A549 (cell line): Measurements from ENCODE around the gene ATAD1. TPM values are rescaled to one million over a fixed set of nuclear protein-coding genes. Genes with fewer than 3 reads are reported as not detected.

Source experiments
- ATAC-seq, 2 experiments: fragments of 200-7000 bp in 1 of 2; fragments of >200 bp in 1 of 2; cut with Nextera tagmentation in 1 of 2; cut with Tn5 transposase in 1 of 2; 3 replicates each; pipeline versions ENCODE4 v1.8.0 to v1.9.1; 2018 to 2020; ENCODE audit warnings: mild to moderate bottlenecking in 1 of 2, moderate library complexity in 1 of 2
- CTCF ChIA-PET: fragments of 300-600 bp; sonication (Branson Sonifier 250); formaldehyde crosslinking; extraction: SDS; loops from one replicate; lab custom pipeline; 2021; ENCODE audit warnings: antibody characterized with exemption, inconsistent platforms; lab: Yijun Ruan, JAX
- POLR2A ChIA-PET: fragments of 350-600 bp; formaldehyde crosslinking; extraction: SDS; loops from one replicate; lab custom pipeline; 2021; ENCODE audit warnings: antibody characterized with exemption, inconsistent platforms; lab: Yijun Ruan, JAX
- DNase-seq, 2 experiments: peaks; one replicate each; pipeline versions ENCODE4 v3.0.0 to v3.0.0-alpha.2; 2011 to 2016; ENCODE audit warnings: low read depth in 1 of 2, low spot score in 1 of 2
- FAIRE-seq: peaks from 2 replicates; lab custom pipeline; 2011; peaks lifted over from hg19 to GRCh38; lab: Jason Lieb, UNC
- H3K27ac ChIP-seq, 2 experiments: fragments of >200 bp; sonication (Bioruptor Twin); formaldehyde crosslinking; 3 replicates each; pipeline ENCODE4 v1.5.1; 2016 to 2017
- H3K4me1 ChIP-seq: fragments of >200 bp; sonication (Bioruptor Twin); formaldehyde crosslinking; 3 replicates; pipeline ENCODE4 v1.6.1; 2016
- H3K4me2 ChIP-seq: fragments of >200 bp; sonication (Bioruptor Twin); formaldehyde crosslinking; 3 replicates; pipeline ENCODE4 v1.6.1; 2016
- H3K4me3 ChIP-seq: fragments of >200 bp; sonication (Bioruptor Twin); formaldehyde crosslinking; 3 replicates; pipeline ENCODE4 v1.5.1; 2016
- H3K9me3 ChIP-seq: fragments of >200 bp; sonication (Bioruptor Twin); formaldehyde crosslinking; 3 replicates; pipeline ENCODE4 v1.6.1; 2016
- BHLHE40 ChIP-seq: IDR thresholded peaks from 2 replicates; pipeline ENCODE4 v1.6.1; 2012; ENCODE audit warnings: low read depth, low read length, inconsistent platforms
- CBX2 ChIP-seq: fragments of 200-600 bp; sonication (generic); IDR thresholded peaks from 2 replicates; pipeline ENCODE4 v1.6.1; 2016; ENCODE audit warnings: low read depth, mild to moderate bottlenecking, borderline replicate concordance
- CEBPB ChIP-seq, 2 experiments: fragments of >200 bp in 1 of 2; sonication (Bioruptor Twin) in 1 of 2; formaldehyde crosslinking in 1 of 2; IDR thresholded peaks; 2 replicates each; pipeline ENCODE4 v1.6.1; 2012 to 2016
- CHD4 ChIP-seq: fragments of 200-600 bp; sonication (generic); IDR thresholded peaks from 2 replicates; pipeline ENCODE4 v1.6.1; 2016; ENCODE audit warnings: antibody characterized with exemption, mild to moderate bottlenecking, borderline replicate concordance
- EHF ChIP-seq: fragments of 250-450 bp; sonication (Bioruptor Pico); IDR thresholded peaks from 2 replicates; pipeline ENCODE4 v1.5.0; 2020; ENCODE audit warnings: mild to moderate bottlenecking
- EP300 ChIP-seq, 2 experiments: fragments of >200 bp; sonication (Bioruptor Twin); formaldehyde crosslinking; IDR thresholded peaks; 2 replicates in 1 of 2; 3 replicates in 1 of 2; pipeline ENCODE4 v1.6.1; 2016 to 2017
- FOSB ChIP-seq: fragments of 250-450 bp; sonication (Bioruptor Pico); IDR thresholded peaks from 2 replicates; pipeline ENCODE4 v1.5.0; 2020; ENCODE audit warnings: mild to moderate bottlenecking, moderate library complexity
- FOSL2 ChIP-seq, 2 experiments: fragments of 450-650 bp in 1 of 2; fragments of >200 bp in 1 of 2; sonication (Bioruptor Twin) in 1 of 2; formaldehyde crosslinking; IDR thresholded peaks; 2 replicates each; pipeline versions ENCODE4 v1.5.0 to v1.6.1; 2016 to 2020; ENCODE audit warnings: mild to moderate bottlenecking in 1 of 2, moderate library complexity in 1 of 2
- FOXS1 ChIP-seq: fragments of 250-450 bp; sonication (Bioruptor Pico); IDR thresholded peaks from 2 replicates; pipeline ENCODE4 v1.5.0; 2020; ENCODE audit warnings: mild to moderate bottlenecking, moderate library complexity
- GATA3 ChIP-seq: IDR thresholded peaks from 2 replicates; pipeline ENCODE4 v1.6.1; 2012; ENCODE audit warnings: borderline replicate concordance
- HDAC2 ChIP-seq: fragments of 200-600 bp; sonication (generic); IDR thresholded peaks from 2 replicates; pipeline ENCODE4 v1.6.1; 2016
- HES2 ChIP-seq: fragments of >200 bp; sonication (Bioruptor Twin); formaldehyde crosslinking; IDR thresholded peaks from 2 replicates; pipeline ENCODE4 v1.6.1; 2016
- HEYL ChIP-seq: fragments of 250-450 bp; sonication (Bioruptor Pico); IDR thresholded peaks from 2 replicates; pipeline ENCODE4 v1.8.0; 2021; ENCODE audit warnings: mild to moderate bottlenecking, moderate library complexity
- HOXA7 ChIP-seq: fragments of 250-450 bp; sonication (Bioruptor Pico); IDR thresholded peaks from 2 replicates; pipeline ENCODE4 v1.5.0; 2020; ENCODE audit warnings: mild to moderate bottlenecking, moderate library complexity
- HOXB5 ChIP-seq: fragments of 250-450 bp; sonication (Bioruptor Pico); IDR thresholded peaks from 2 replicates; pipeline ENCODE4 v1.5.0; 2020; ENCODE audit warnings: mild to moderate bottlenecking, moderate library complexity
- JUN ChIP-seq, 2 experiments: fragments of >200 bp; sonication (Bioruptor Twin); formaldehyde crosslinking; IDR thresholded peaks; 2 replicates in 1 of 2; 3 replicates in 1 of 2; pipeline ENCODE4 v1.6.1; 2016 to 2017
- JUNB ChIP-seq: fragments of >200 bp; sonication (Bioruptor Twin); formaldehyde crosslinking; IDR thresholded peaks from 2 replicates; pipeline ENCODE4 v1.6.1; 2016
- KDM1A ChIP-seq: fragments of 200-600 bp; sonication (generic); IDR thresholded peaks from 2 replicates; pipeline ENCODE4 v1.6.1; 2016; ENCODE audit warnings: low read depth, mild to moderate bottlenecking
- MAFK ChIP-seq: fragments of 450-650 bp; IDR thresholded peaks from 2 replicates; pipeline ENCODE4 v1.6.1; 2014; ENCODE audit not compliant: partially characterized antibody
- MAX ChIP-seq: IDR thresholded peaks from 2 replicates; pipeline ENCODE4 v1.6.1; 2012
- NFE2L2 ChIP-seq: fragments of 150-350 bp; conservative IDR thresholded peaks from 2 replicates; pipeline ENCODE4 v1.6.1; 2014; ENCODE audit warnings: low read length
- RAD21 ChIP-seq, 2 experiments: fragments of >200 bp in 1 of 2; sonication (Bioruptor Twin) in 1 of 2; formaldehyde crosslinking in 1 of 2; IDR thresholded peaks in 1 of 2; conservative IDR thresholded peaks in 1 of 2; 2 replicates in 1 of 2; 3 replicates in 1 of 2; pipeline ENCODE4 v1.6.1; 2012 to 2018; ENCODE audit warnings: inconsistent platforms in 1 of 2
- RARB ChIP-seq: fragments of 250-450 bp; sonication (Bioruptor Pico); IDR thresholded peaks from 2 replicates; pipeline ENCODE4 v1.8.0; 2021; ENCODE audit warnings: mild to moderate bottlenecking, moderate library complexity
- RCOR1 ChIP-seq: fragments of 150-350 bp; IDR thresholded peaks from 2 replicates; pipeline ENCODE4 v1.6.1; 2014; ENCODE audit warnings: antibody characterized with exemption, low read length, low read depth
- RFX5 ChIP-seq: fragments of 450-650 bp; IDR thresholded peaks from 2 replicates; pipeline ENCODE4 v1.7.1; 2014; ENCODE audit warnings: antibody characterized with exemption, mild to moderate bottlenecking, moderate library complexity
- TP53 ChIP-seq: fragments of 250-450 bp; sonication (Bioruptor Pico); IDR thresholded peaks from 2 replicates; pipeline ENCODE4 v1.5.0; 2021; ENCODE audit warnings: mild to moderate bottlenecking, moderate library complexity
- USF2 ChIP-seq: fragments of 450-650 bp; IDR thresholded peaks from 2 replicates; pipeline ENCODE4 v1.6.1; 2014; ENCODE audit warnings: antibody characterized with exemption
- ZNF302 ChIP-seq: fragments of 250-450 bp; sonication (Bioruptor Pico); IDR thresholded peaks from 2 replicates; pipeline ENCODE4 v1.9.0; 2021; ENCODE audit warnings: inconsistent platforms, mild to moderate bottlenecking, moderate library complexity
- ZSCAN20 ChIP-seq: fragments of 250-450 bp; sonication (Bioruptor Pico); IDR thresholded peaks from 2 replicates; pipeline ENCODE4 v1.8.0; 2022; ENCODE audit warnings: mild to moderate bottlenecking, moderate library complexity
- WGBS: methylation state at CpG from one replicate; pipeline ENCODE4 v1.1.6; 2017; ENCODE audit errors: missing lambda C conversion rate; 5-methylcytosine and 5-hydroxymethylcytosine counted together
- polyA plus RNA-seq, 4 experiments: library from polyadenylated mRNA; depleted of rRNA in 3 of 4; stranded (reverse); fragments of >200 nt; fragmentation: RNase III in 1 of 4; extraction: RNeasy Plus Mini Kit Qiagen cat#74134 plus additional on column Dnase treatment in 1 of 4; gene quantifications; 2 replicates in 3 of 4; 3 replicates in 1 of 4; pipeline ENCODE4 v1.2.3, GENCODE V29; 2011 to 2017

Gene ATAD1
- polyA plus RNA-seq, 2 of the 4 experiments (the other 2 are of a cell fraction): 32.3 to 94.8 TPM

GRCh38 chr10:87843714-87844113 is 25.7 kb upstream of the ATAD1 start (continued):
- TF ChIP-seq HES2: no peak

- Histone ChIP-seq H3K4me1 (peaks cover 63% of the 10 kb centered on the region), H3K27ac (peak overlapping the region; percentile 73 to 78), H3K4me3 (no peak overlapping the region), H3K4me2 (peak overlapping the region; percentile 59)
- ATAC-seq (no peak), DNase-seq (peak in 1 of 2 experiments; percentile 60), FAIRE-seq (no peak)
- CTCF ChIA-PET: interaction anchor here (0.6 to 2.6 kb wide), 3 partner anchors 17 to 25 kb away, joined by 4 to 11 read pairs (median 7); partner anchors contain the start of gene ATAD1
- POLR2A ChIA-PET: interaction anchor here (1.0 kb wide), 1 partner anchor 27 kb away, joined by 3 read pairs; no protein-coding TSS in a partner anchor
- TF ChIP-seq TP53 (CRISPR knock-in tag) (peak; percentile 95; the same call in 1 of the 2 replicates), RFX5 (no peak)
- TF ChIP-seq, all 56 proteins: peak for 1
- no peaks in the 10 kb centered on the region for H3K9me3 ChIP-seq
Observed at GRCh38 chr10:87842776-87843497, 24.9 kb upstream of the ATAD1 start.

GRCh38 chr10:87842220-87842641 is 24.2 kb upstream of the ATAD1 start:
- POLR2A ChIA-PET: interaction anchor here (0.6 to 1.2 kb wide), 4 partner anchors 9 to 27 kb away, joined by 3 to 4 read pairs (median 3); partner anchors contain the start of gene ATAD1
- Histone ChIP-seq H3K4me1 (peaks cover 57% of the 10 kb centered on the region), H3K27ac (peak overlapping the region; percentile 73 to 78), H3K4me3 (no peak overlapping the region), H3K9me3 (no peaks in the 10 kb centered on the region), H3K4me2 (peak overlapping the region; percentile 59)
- ATAC-seq (peak; percentile 95 to 98), FAIRE-seq (peak; percentile 99), DNase-seq (peak; percentile 60 to 96)
- CTCF ChIA-PET: interaction anchor here (0.6 to 2.6 kb wide), 5 partner anchors 18 to 325 kb away, joined by 4 to 11 read pairs (median 4); partner anchors contain the start of gene ATAD1
- WGBS: 7% methylated on average over 1 of the region's 1 CpG
- TF ChIP-seq FOSB (peak; percentile 30; the same call in 1 of the 2 replicates), JUNB (peak; percentile 85), HOXA7 (CRISPR knock-in tag) (no peak), RAD21 (conservative IDR thresholded peaks at IDR 0.05 in 1 of 2, IDR thresholded peaks at IDR 0.05 in 1 of 2) (peak in 1 of 2 experiments; percentile 4; a peak in 1 of 5 replicates), BHLHE40 (no peak), FOXS1 (CRISPR knock-in tag) (peak; percentile 81; the same call in 1 of the 2 replicates), CEBPB (IDR thresholded peaks at IDR 0.05) (peak in 1 of 2 experiments; percentile 37; a peak in 1 of 4 replicates), ZNF302 (CRISPR knock-in tag) (no peak), NFE2L2 (no peak), CHD4 (0 out of 2 replicates have a peak, but pooled peaks have one; percentile 83), FOSL2 (IDR thresholded peaks at IDR 0.05) (peak; percentile 85), FOSL2 (CRISPR knock-in tag; IDR thresholded peaks at IDR 0.05) (peak; percentile 98), RARB (0 out of 2 replicates have a peak, but pooled peaks have one; percentile 19), USF2 (no peak), EHF (CRISPR knock-in tag) (no peak; the same call in 1 of the 2 replicates), CBX2 (no peak), HDAC2 (peak; percentile 78; the same call in 1 of the 2 replicates), ZSCAN20 (CRISPR knock-in tag) (0 out of 2 replicates have a peak, but pooled peaks have one; percentile 43), MAFK (no peak), KDM1A (peak; percentile 89), GATA3 (peak; percentile 85), RCOR1 (no peak; the same call in 1 of the 2 replicates), HES2 (no peak), JUN (IDR thresholded peaks at IDR 0.05) (peak; percentile 69 to 78; a peak in 4 of 5 replicates), HEYL (no peak), EP300 (IDR thresholded peaks at IDR 0.05) (peak; percentile 23 to 53; a peak in 2 of 5 replicates), HOXB5 (CRISPR knock-in tag) (0 out of 2 replicates have a peak, but pooled peaks have one; percentile 53), MAX (peak; percentile 72)
